GM19438 (cell line): Measurements from ENCODE around the gene RNF115.

ENCODE experiments used
- ATAC-seq: cut with Tn5 transposase; IDR thresholded peaks from one replicate; pipeline ENCODE4 v1.9.1; 2021; ENCODE audit warnings: low read depth; ENCODE audit not compliant: unreplicated experiment

RNF115 gene

DNA sequence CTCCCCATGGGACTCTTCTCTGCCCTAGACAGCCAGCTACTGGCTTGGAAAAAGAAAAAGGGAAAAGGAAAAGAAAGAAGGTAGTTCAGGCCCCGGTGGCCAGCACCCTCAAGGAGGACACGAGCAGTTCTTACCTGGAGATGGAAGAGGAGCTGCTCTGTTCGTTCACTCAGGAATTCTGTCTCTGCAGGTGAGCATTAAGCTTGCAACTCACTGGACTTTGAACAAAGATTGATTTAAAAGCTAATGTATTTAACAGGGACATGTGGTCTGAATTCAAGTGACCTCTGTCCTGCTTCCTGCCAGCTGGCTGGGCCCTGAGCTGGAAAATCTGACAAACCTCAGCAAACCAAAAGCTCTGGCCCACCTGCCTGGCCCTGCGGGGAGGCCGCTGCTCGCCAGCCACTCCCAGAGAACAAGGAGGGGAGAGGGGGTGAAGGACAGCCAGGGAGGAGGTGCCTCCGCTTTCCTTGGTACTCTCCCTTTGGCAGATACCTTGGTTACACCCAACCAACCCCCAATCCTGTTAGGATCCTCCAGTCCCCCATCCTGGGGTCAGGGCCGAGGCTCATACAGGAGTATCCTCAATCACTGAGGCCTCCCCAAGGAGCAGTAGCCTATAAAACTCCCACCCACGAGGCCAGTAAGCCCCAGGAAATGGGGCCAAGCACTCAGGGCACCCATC lies 116.6 kb downstream of the RNF115 start, which contains the start of gene PDZK1:
TSS of gene PDZK1 (minus strand) at position 186 of the 685 bp plus-strand sequence. CDS start 19,347 bp downstream, outside the sequence.
- ATAC-seq, result no peak

DNA sequence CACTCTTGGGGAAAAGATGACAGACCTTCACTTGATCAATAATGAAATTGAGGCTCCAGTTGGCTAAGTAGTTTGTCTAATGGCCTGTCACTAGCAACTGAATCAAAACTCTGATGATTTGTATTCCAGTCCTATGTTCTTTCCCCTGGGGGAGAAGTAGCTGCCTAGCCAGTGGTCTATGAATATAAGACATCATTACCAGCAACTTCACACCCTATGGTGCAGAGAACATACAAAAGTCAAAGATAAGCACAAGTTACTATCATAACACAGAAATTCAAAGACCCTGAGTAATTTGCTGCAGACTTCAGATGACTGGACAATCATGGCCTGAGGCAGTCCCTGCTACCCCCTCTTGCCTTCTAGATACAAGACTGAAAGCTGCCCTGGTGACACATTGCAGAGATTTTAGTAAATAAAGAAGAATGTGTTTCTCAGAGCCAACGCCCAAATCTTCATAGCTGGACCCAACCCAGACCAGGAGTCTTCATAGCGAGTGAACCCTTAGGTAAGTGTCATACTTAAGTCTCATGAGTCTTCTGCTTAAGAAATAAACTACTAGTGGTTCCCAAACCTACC lies 117.7 kb downstream of the RNF115 start:
- no peak for ATAC-seq

DNA sequence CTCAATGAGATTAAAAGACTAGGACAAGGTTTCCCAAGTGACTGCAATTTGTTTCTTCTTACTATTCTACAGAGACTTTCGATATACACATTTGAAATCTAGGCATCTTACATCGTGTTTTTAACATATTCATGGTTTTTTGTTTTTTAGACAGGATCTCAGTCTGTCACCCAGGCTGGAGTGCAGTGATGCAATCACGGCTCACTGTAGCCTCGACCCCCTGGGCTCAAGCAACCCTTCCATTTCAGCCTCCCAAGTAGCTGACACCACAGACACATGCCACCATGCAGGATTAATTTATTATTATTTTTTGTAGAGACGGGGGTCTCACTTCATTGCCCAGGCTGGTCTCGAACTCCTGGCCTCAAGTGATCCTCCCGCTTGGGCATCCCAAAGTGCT lies 118.3 kb downstream of the RNF115 start:
- ATAC-seq, result no peak

DNA sequence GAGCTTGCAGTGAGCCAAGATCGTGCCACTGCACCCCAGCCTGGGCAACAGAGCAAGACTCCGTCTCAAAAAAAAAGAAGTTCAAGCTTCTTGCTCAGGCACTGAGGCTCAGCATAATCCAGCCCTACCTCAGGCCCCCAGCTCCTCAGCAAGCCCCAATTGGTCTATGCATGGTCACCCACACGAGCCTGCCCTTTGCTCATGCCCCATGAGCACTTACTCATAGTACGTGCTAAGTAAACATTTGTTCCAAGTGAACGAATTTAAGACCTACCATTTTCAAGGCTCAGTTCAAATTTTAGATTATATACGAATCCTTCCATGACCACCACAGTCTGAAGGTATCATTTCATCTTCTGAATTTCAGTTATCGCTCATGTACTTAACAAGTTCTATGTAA lies 121.1 kb downstream of the RNF115 start:
- no peak for ATAC-seq

DNA sequence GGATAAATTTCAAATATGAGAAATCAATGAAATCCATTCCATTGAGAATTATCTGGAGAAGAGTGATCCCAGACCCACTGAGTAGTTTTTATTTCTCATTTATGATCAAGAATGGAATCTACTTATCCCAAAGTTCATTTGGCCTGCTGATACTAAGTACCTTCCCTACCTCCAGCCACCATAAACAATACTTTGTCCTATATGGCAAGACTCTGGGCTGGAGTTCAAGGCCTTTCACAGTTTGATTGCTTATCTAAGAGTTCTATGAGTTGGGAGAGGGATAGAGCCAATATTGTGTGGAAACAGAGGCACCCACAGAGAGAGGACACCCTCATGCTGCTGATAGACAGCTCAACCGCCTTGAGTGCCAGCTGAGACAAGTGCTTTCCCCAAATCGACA lies 121.8 kb downstream of the RNF115 start:
- ATAC-seq, result no peak

DNA sequence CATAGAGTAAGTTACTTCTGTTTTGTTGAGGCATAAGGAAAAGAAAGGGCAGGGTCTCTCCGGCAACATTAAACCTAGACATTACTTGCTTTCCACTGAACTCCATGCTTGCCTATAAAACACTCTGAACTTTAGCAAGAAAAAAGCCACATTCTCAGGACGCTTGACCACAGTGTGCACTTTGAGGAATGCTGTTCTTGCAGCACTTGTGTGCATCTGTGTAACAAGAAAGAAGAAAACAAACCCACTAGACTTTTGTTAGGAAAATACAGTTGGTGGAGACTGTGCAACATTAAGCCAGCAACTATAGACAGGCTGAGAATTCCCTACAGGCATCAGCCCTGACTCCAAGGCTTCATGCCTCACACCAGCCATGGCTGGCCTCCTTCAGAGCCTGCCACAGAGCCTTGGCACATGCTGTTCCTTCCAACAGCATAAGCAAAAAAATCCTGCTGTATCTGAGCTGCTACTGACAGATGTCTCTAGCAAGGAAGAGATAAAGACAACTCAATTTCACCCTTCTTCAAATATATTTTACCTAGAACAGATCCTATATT lies 122.5 kb downstream of the RNF115 start:
- no peak for ATAC-seq

DNA sequence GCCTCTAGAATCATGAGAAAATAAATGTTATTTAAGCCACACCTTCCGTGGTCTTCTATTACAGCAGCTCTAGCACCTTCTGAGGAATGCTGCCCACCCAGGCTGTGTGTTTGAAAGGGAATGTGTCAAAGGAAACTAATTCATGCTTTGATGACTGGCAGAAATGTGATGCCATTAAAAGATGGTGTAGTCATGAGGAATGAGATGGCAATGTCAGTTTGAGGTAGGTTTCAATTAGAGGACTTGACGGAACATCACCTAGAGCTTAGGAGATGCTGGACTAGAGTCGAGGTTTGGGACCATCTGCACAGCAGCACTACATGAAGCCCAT lies 127.3 kb downstream of the RNF115 start:
- no peak for ATAC-seq

DNA sequence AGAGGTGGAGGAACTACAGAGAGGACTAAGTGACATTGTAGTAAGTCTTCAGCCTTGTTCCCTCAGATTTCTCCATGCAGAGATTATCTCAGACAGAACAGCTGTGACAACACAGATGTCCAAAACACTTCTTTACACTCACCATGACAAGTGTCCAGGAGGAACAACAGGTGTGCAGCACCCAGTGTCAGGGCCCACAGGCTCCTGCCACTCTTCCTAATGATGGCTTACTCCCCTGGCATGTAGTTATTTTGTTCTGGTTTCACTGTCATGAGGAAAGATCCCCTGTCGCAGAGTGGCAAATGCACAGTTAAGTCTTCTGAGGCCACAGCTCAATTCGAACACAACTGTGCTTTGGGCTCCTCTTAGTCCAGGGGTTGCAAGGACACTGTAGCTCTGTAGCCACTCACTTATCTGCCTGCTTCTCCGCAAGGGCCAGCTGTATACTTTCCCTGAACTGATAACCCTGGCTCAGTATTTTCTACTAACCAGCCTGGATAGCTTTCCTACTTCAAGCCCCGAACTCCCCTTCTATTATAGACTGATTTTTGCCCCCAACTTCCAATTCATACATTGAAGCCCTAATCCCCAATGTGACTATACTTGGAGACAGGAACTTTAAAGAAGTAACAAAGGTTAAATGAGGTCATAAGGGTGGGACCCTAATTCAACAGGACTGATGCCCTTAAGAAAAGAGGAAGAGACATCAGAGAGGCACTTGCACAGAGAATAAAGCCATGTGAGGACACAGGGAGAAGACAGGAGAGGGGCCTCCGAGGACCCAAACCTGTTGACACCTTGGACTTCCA lies 127.9 kb downstream of the RNF115 start:
- ATAC-seq, result no peak

DNA sequence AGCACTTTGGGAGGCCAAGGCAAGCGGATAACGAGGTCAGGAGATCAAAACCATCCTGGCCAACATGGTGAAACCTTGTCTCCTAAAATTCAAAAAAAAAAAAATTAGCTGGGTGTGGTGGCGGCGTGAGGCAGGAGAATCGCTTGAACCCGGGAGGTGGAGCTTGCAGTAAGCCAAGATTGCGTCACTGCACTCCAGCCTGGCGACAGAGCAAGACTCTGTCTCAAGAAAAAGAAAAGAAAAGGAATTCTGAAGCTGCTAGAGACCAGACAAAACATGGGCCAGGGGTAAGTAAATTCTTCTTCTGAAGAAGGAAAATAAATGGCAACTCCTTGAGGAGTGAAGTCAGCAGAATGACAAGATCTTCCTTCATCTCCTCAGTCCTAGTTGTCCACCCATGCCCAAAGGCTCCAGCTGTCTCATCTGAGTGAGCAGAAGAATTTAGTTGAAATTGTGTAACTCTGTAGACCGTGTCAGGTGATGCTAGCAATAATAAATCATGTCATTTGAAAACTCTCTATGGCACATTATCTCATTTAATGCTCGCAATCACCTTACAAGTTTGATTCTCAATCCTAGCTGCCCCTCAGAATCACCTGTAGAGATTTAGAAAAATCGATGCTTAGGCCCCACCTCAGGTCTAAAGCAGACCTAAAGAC lies 131.0 kb downstream of the RNF115 start:
- ATAC-seq, result no peak

DNA sequence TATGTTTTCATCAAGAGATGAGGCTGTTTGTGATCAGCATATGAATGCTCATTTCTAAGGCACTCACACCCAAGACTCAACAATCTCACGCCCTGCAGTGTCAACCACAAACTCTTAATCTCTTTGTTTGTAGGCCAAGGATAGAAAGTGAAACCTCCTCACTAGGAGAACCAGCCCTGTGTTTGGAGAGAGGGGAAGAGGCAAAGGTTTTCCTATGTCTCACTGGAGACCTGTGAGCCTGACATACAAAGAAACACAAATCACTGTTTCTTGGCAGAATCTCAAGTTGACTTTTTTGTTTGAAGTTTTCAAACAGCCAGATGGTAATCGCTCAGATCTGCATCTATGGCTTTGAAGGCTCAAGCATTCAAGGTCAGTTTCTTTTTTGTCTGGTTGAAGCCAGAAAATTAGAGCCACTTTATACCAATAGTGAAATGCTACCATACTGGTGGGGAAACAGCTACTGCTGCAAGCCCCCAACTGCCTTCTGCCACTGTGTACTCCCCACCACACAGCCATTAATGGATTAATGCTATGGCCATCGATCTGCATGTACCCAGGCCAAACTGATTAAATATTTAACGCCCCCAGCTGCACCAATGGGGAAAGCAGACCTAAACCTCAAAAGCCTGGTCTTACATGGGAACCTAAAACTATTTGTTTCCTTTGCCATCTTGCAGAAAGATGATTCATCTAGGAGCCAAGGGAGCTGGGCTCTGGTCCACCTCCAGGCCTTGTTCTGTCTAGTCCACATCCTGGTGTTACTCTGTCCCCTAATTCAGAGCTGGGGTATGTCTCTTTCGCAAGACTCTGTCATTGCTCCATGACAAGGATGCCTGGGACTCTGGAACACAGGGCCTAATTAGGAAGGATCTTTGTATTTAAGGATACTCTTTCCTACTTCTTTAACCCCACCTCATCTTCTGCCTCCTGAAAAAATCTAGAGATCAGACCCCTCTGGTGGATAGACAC lies 133.0 kb downstream of the RNF115 start:
- ATAC-seq, result peak; percentile 74

DNA sequence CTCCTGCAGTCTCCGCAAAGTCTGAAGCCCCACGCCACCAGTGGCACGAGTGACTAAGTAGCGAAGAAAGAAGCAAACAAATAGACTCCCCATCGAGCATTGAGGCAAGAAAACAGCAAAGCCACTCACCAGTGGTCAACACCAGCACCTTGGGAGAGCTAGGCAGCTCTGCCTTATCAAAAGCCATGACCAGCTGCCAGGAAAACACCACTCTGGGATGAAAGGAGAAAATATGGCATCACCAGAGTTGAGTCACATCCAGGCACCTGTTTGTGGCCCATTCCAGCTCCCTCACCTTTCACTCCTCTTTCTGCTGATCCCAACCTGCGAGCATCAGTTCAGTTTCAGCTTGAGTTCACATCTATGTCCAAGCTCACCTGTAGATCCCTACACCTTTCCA lies 134.0 kb downstream of the RNF115 start:
- no peak for ATAC-seq

DNA sequence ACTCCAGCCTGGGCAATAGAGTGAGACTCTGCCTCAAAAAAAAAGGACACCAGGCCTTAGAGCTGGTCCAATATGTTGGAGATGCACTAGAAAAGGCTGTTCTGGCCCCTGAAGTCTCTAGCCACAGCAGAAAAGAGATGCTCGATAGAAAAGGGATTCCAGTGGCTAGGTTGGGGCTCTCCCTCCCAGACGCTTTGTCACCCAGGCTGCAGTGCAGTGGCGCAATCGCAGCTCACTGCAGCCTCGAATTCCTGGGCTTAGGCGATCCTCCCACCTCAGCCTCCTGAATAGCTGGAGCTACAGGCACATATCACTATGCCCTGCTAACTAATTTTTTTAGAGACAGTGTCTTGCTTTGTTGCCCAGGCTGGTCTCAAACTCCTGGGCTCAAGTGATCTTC lies 135.0 kb downstream of the RNF115 start:
- no peak for ATAC-seq
